ENCODE results near the gene IRF6. TPM values are rescaled to one million over a fixed set of nuclear protein-coding genes. Genes with fewer than 3 reads are reported as not detected.

IRF6 gene
- total RNA-seq, 2 experiments from 2014 or later: 0.10 to 0.25 TPM

- DNase-seq: no peak
- POLR2A ChIA-PET: no interaction called here
- no peak overlapping the region for H3K27ac Mint-ChIP-seq
- no peaks in the 10 kb centered on the region for H3K36me3 Mint-ChIP-seq (ENCODE audit: low read depth)
- no peak overlapping the region for H3K4me3 Mint-ChIP-seq
- H3K4me1 Mint-ChIP-seq: peaks cover 2% of the 10 kb centered on the region
- CTCF ChIA-PET: no interaction called here
- peaks cover 27% of the 10 kb centered on the region for H3K27me3 Mint-ChIP-seq
- no peaks in the 10 kb centered on the region for H3K9me3 Mint-ChIP-seq
Observed at GRCh38 chr1:209817691-209818090, 11.7 kb upstream of the IRF6 start.

GRCh38 chr1:209816923-209817322 is 11.0 kb upstream of the IRF6 start:
- Mint-ChIP-seq H3K4me3 (no peak overlapping the region), H3K9me3 (no peaks in the 10 kb centered on the region), H3K27ac (no peak overlapping the region), H3K4me1 (no peaks in the 10 kb centered on the region), H3K36me3 (ENCODE audit: low read depth) (no peaks in the 10 kb centered on the region), H3K27me3 (peaks cover 22% of the 10 kb centered on the region)
- ChIA-PET CTCF (no interaction called here), POLR2A (no interaction called here)
- DNase-seq: no peak

GRCh38 chr1:209815931-209816341 is 10.0 kb upstream of the IRF6 start:
- ChIA-PET CTCF (interaction anchor here (1.2 to 2.8 kb wide), 2 partner anchors 11 to 47 kb away, joined by 3 to 12 read pairs; partner anchors contain the start of gene UTP25), POLR2A (interaction anchor here (0.7 kb wide), 1 partner anchor 12 kb away, joined by 3 read pairs; the partner anchor contains the start of gene UTP25)
- Mint-ChIP-seq H3K4me1 (no peaks in the 10 kb centered on the region), H3K4me3 (no peak overlapping the region), H3K27me3 (peaks cover 15% of the 10 kb centered on the region), H3K36me3 (ENCODE audit: low read depth) (no peaks in the 10 kb centered on the region), H3K27ac (no peak overlapping the region), H3K9me3 (no peaks in the 10 kb centered on the region)
- DNase-seq: no peak

- CTCF ChIA-PET: interaction anchor here (1.2 to 3.8 kb wide), 3 partner anchors 8 to 48 kb away, joined by 3 to 31 read pairs (median 12); partner anchors contain the start of gene UTP25
Observed at GRCh38 chr1:209815490-209815889, 9.5 kb upstream of the IRF6 start.

GRCh38 chr1:209813902-209814301 is 8.0 kb upstream of the IRF6 start:
- CTCF ChIA-PET: interaction anchor here (2.8 to 3.8 kb wide), 2 partner anchors 10 to 13 kb away, joined by 12 to 31 read pairs; partner anchors contain the start of gene UTP25
- H3K9me3 Mint-ChIP-seq: no peaks in the 10 kb centered on the region
- DNase-seq: no peak
- no peak overlapping the region for H3K4me3 Mint-ChIP-seq
- POLR2A ChIA-PET: no interaction called here
- H3K36me3 Mint-ChIP-seq (ENCODE audit: low read depth): no peaks in the 10 kb centered on the region
- H3K27me3 Mint-ChIP-seq: peaks cover 6% of the 10 kb centered on the region
- no peak overlapping the region for H3K27ac Mint-ChIP-seq
- H3K4me1 Mint-ChIP-seq: no peaks in the 10 kb centered on the region

More at GRCh38 chr1:209815490-209815889, 9.5 kb upstream of the IRF6 start:
- Mint-ChIP-seq H3K4me3 (no peak overlapping the region), H3K9me3 (no peaks in the 10 kb centered on the region), H3K4me1 (no peaks in the 10 kb centered on the region), H3K27ac (no peak overlapping the region), H3K36me3 (ENCODE audit: low read depth) (no peaks in the 10 kb centered on the region), H3K27me3 (peaks cover 11% of the 10 kb centered on the region)
- POLR2A ChIA-PET: interaction anchor here (0.7 kb wide), 1 partner anchor 12 kb away, joined by 3 read pairs; the partner anchor contains the start of gene UTP25
- no peak for DNase-seq

GRCh38 chr1:209810783-209811182 is 4.8 kb upstream of the IRF6 start:
- no peak overlapping the region for H3K27ac Mint-ChIP-seq
- no peak overlapping the region for H3K4me3 Mint-ChIP-seq
- peaks cover 6% of the 10 kb centered on the region for H3K4me1 Mint-ChIP-seq
- DNase-seq: no peak
- H3K27me3 Mint-ChIP-seq: peaks cover 1% of the 10 kb centered on the region
- H3K36me3 Mint-ChIP-seq (ENCODE audit: low read depth): no peaks in the 10 kb centered on the region
- H3K9me3 Mint-ChIP-seq: no peaks in the 10 kb centered on the region
- CTCF ChIA-PET: interaction anchor here (0.6 to 2.1 kb wide), 3 partner anchors 12 to 18 kb away, joined by 3 to 17 read pairs (median 3); partner anchors contain the start of gene UTP25
- POLR2A ChIA-PET: no interaction called here

- H3K4me3 Mint-ChIP-seq: no peak overlapping the region
- H3K27ac Mint-ChIP-seq: no peak overlapping the region
- no peaks in the 10 kb centered on the region for H3K36me3 Mint-ChIP-seq (ENCODE audit: low read depth)
- no peaks in the 10 kb centered on the region for H3K9me3 Mint-ChIP-seq
- H3K4me1 Mint-ChIP-seq: peaks cover 13% of the 10 kb centered on the region
- ChIA-PET POLR2A (interaction anchor here (1.0 kb wide), 1 partner anchor 14 kb away, joined by 3 read pairs; no protein-coding TSS in a partner anchor), CTCF (interaction anchor here (2.1 kb wide), 1 partner anchor 14 kb away, joined by 17 read pairs; no protein-coding TSS in a partner anchor)
- H3K27me3 Mint-ChIP-seq: peaks cover 4% of the 10 kb centered on the region
- DNase-seq: no peak
Observed at GRCh38 chr1:209809611-209810010, 3.7 kb upstream of the IRF6 start.

- ChIA-PET CTCF (interaction anchor here (0.6 to 3.7 kb wide), 3 partner anchors 10 to 15 kb away, joined by 3 to 33 read pairs (median 3); no protein-coding TSS in a partner anchor), POLR2A (interaction anchor here (0.6 to 1.4 kb wide), 2 partner anchors 15 to 20 kb away, joined by 3 read pairs; no protein-coding TSS in a partner anchor)
- no peak overlapping the region for H3K4me3 Mint-ChIP-seq
- H3K4me1 Mint-ChIP-seq: peaks cover 13% of the 10 kb centered on the region
- H3K36me3 Mint-ChIP-seq (ENCODE audit: low read depth): no peaks in the 10 kb centered on the region
- H3K27me3 Mint-ChIP-seq: peaks cover 10% of the 10 kb centered on the region
- H3K27ac Mint-ChIP-seq: no peak overlapping the region
- H3K9me3 Mint-ChIP-seq: no peaks in the 10 kb centered on the region
- no peak for DNase-seq
Observed at GRCh38 chr1:209808059-209808581, 2.2 kb upstream of the IRF6 start.

- Mint-ChIP-seq H3K4me1 (peaks cover 13% of the 10 kb centered on the region), H3K27me3 (peaks cover 13% of the 10 kb centered on the region)
Observed at GRCh38 chr1:209807509-209807908, 1.6 kb upstream of the IRF6 start.

GRCh38 chr1:209805341-209805781 is 581 bp downstream of the IRF6 start:
- DNase-seq: no peak
- H3K4me3 Mint-ChIP-seq: no peak overlapping the region
- peaks cover 13% of the 10 kb centered on the region for H3K4me1 Mint-ChIP-seq
- CTCF ChIA-PET: interaction anchor here (1.8 to 3.7 kb wide), 2 partner anchors 18 to 22 kb away, joined by 7 to 33 read pairs; partner anchors contain the start of gene UTP25
- peaks cover 25% of the 10 kb centered on the region for H3K27me3 Mint-ChIP-seq
- H3K9me3 Mint-ChIP-seq: no peaks in the 10 kb centered on the region
- POLR2A ChIA-PET: interaction anchor here (0.6 kb wide), 1 partner anchor 10 kb away, joined by 3 read pairs; no protein-coding TSS in a partner anchor
- no peak overlapping the region for H3K27ac Mint-ChIP-seq
- H3K36me3 Mint-ChIP-seq (ENCODE audit: low read depth): no peaks in the 10 kb centered on the region

More at GRCh38 chr1:209807509-209807908, 1.6 kb upstream of the IRF6 start:
- Mint-ChIP-seq H3K27ac (no peak overlapping the region), H3K4me3 (no peak overlapping the region), H3K36me3 (ENCODE audit: low read depth) (no peaks in the 10 kb centered on the region), H3K9me3 (no peaks in the 10 kb centered on the region)
- CTCF ChIA-PET: interaction anchor here (0.7 to 3.7 kb wide), 3 partner anchors 14 to 44 kb away, joined by 3 to 33 read pairs (median 5); no protein-coding TSS in a partner anchor
- DNase-seq: no peak
- POLR2A ChIA-PET: interaction anchor here (1.4 kb wide), 1 partner anchor 14 kb away, joined by 3 read pairs; no protein-coding TSS in a partner anchor

GRCh38 chr1:209803568-209803967 is 2.4 kb downstream of the IRF6 start:
- H3K4me3 Mint-ChIP-seq: no peak overlapping the region
- DNase-seq: no peak
- peaks cover 13% of the 10 kb centered on the region for H3K4me1 Mint-ChIP-seq
- no peak overlapping the region for H3K27ac Mint-ChIP-seq
- no peaks in the 10 kb centered on the region for H3K9me3 Mint-ChIP-seq
- ChIA-PET CTCF (interaction anchor here (1.2 kb wide), 1 partner anchor 16 kb away, joined by 6 read pairs; no protein-coding TSS in a partner anchor), POLR2A (interaction anchor here (1.0 kb wide), 1 partner anchor 16 kb away, joined by 4 read pairs; no protein-coding TSS in a partner anchor)
- peaks cover 26% of the 10 kb centered on the region for H3K27me3 Mint-ChIP-seq
- H3K36me3 Mint-ChIP-seq (ENCODE audit: low read depth): no peaks in the 10 kb centered on the region

GRCh38 chr1:209802780-209803152 is 3.2 kb downstream of the IRF6 start:
- CTCF ChIA-PET: interaction anchor here (1.2 kb wide), 1 partner anchor 15 kb away, joined by 6 read pairs; no protein-coding TSS in a partner anchor
- POLR2A ChIA-PET: interaction anchor here (1.0 kb wide), 1 partner anchor 15 kb away, joined by 4 read pairs; no protein-coding TSS in a partner anchor
- H3K27me3 Mint-ChIP-seq: peaks cover 26% of the 10 kb centered on the region
- peaks cover 13% of the 10 kb centered on the region for H3K4me1 Mint-ChIP-seq
- H3K9me3 Mint-ChIP-seq: no peaks in the 10 kb centered on the region
- H3K36me3 Mint-ChIP-seq (ENCODE audit: low read depth): no peaks in the 10 kb centered on the region
- no peak for DNase-seq
- H3K4me3 Mint-ChIP-seq: no peak overlapping the region
- no peak overlapping the region for H3K27ac Mint-ChIP-seq

- POLR2A ChIA-PET: no interaction called here
- Mint-ChIP-seq H3K27ac (no peak overlapping the region), H3K27me3 (peaks cover 26% of the 10 kb centered on the region), H3K9me3 (no peaks in the 10 kb centered on the region), H3K4me1 (peaks cover 13% of the 10 kb centered on the region), H3K36me3 (ENCODE audit: low read depth) (no peaks in the 10 kb centered on the region), H3K4me3 (no peak overlapping the region)
- CTCF ChIA-PET: no interaction called here
- DNase-seq: no peak
Observed at GRCh38 chr1:209802117-209802779, 3.7 kb downstream of the IRF6 start.
